Stimulated activated naive CD8-positive, alpha-beta T cell treated with anti-CD3 and anti-CD28 coated beads, Interleukin-15, amount 100 ng/mL, for 72 hours (primary cell): ENCODE results near the gene PPFIBP1.
A peak's percentile ranks its signal among the peaks of the same experiment; 100 is the strongest.
"Not testable (repeated sequence)": the region's sequence is repeated elsewhere in the genome, so short reads cannot be mapped to it uniquely, and the experiment has no call there.

Experiments
- ATAC-seq: fragments of 150-1000 bp; cut with Tn5 transposase; 2 replicates; pipeline ENCODE4 v1.10.0; 2021; ENCODE audit warnings: mild to moderate bottlenecking, moderate library complexity
- DNase-seq, 2 donors: peaks; one replicate each; pipeline ENCODE4 v3.0.0; 2021 to 2022
- H3K27ac Mint-ChIP-seq, 2 donors: one replicate each; pipeline ENCODE4 v1.8.0; 2022; ENCODE audit warnings: mild to moderate bottlenecking in 2 of 2, mixed read lengths in 2 of 2, moderate library complexity in 2 of 2
- H3K27me3 Mint-ChIP-seq: one replicate; pipeline ENCODE4 v1.8.0; 2022; ENCODE audit warnings: mixed read lengths
- H3K4me1 Mint-ChIP-seq: one replicate; pipeline ENCODE4 v1.8.0; 2022; ENCODE audit warnings: mild to moderate bottlenecking, mixed read lengths
- H3K4me3 Mint-ChIP-seq, 2 donors: one replicate each; pipeline ENCODE4 v1.8.0; 2022; ENCODE audit warnings: mild to moderate bottlenecking in 2 of 2, mixed read lengths in 2 of 2, moderate library complexity in 1 of 2
- H3K9me3 Mint-ChIP-seq, 2 donors: one replicate each; pipeline ENCODE4 v1.8.0; 2022; ENCODE audit warnings: mixed read lengths in 2 of 2

Gene PPFIBP1

GRCh38 chr12:27561535-27562350 is 37.7 kb downstream of the PPFIBP1 start:
- H3K4me1 Mint-ChIP-seq = peaks cover 8% of the 10 kb centered on the region
- no peak for ATAC-seq
- no peak for DNase-seq
- H3K27me3 Mint-ChIP-seq = peaks cover 8% of the 10 kb centered on the region
- no peak overlapping the region for H3K27ac Mint-ChIP-seq
- no peak overlapping the region for H3K4me3 Mint-ChIP-seq
- H3K9me3 Mint-ChIP-seq = no peaks in the 10 kb centered on the region

DNA sequence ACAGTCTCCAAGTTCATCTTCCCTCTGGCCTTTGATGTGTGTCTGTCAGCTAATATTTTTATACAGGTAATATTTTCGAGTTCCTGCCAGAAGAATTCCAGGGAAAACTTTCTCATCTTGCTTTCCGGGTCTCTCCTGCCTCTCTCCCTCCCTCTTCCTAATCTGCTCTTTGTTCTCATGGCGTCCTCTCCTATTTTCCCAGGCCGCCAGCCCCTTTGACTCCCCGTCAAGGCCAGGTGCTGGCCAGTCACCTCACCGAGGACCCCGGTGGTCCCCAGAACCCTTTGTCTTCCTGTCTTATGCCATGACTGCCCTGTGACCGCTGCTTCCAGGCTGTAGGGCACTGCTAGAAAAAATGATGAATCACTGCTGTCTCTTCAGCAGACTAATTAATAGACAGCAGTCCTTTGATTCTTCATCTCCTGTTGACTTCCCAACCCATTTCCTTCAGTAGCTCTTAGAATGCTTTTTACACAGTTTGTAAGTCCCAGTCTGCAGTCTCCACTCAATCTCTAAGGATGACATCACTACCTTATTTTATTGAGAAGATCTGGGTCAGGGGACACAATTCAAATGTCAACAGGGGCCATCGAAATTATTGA is 40.7 kb downstream of the PPFIBP1 start:
- Mint-ChIP-seq H3K27me3 (peaks cover 8% of the 10 kb centered on the region), H3K4me1 (peaks cover 8% of the 10 kb centered on the region), H3K27ac (no peak overlapping the region), H3K4me3 (no peak overlapping the region), H3K9me3 (no peaks in the 10 kb centered on the region)
- ATAC-seq (no peak), DNase-seq (no peak)

DNA sequence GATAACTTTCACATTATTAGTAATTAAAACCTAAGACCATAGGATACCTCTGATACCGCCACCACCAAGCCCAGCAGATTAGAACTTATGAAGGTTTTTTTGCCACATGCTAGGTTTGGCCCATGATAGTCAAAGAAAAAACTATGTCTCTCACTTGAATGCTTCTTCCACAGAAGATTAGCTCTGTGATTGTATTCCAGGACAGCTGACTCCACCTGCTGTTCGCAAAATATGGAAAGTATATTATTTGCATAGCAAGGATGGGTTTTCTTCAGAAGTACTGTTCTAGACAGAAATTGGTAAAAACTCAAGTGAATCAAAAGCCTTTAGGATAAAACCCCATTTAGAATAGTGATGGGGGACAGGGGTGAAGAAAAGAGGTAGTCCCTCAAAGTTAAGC is 42.2 kb downstream of the PPFIBP1 start:
- H3K27me3 Mint-ChIP-seq = peaks cover 8% of the 10 kb centered on the region
- no peaks in the 10 kb centered on the region for H3K9me3 Mint-ChIP-seq
- ATAC-seq (no peak), DNase-seq (no peak)
- no peak overlapping the region for H3K27ac Mint-ChIP-seq
- peaks cover 8% of the 10 kb centered on the region for H3K4me1 Mint-ChIP-seq
- H3K4me3 Mint-ChIP-seq = no peak overlapping the region

DNA sequence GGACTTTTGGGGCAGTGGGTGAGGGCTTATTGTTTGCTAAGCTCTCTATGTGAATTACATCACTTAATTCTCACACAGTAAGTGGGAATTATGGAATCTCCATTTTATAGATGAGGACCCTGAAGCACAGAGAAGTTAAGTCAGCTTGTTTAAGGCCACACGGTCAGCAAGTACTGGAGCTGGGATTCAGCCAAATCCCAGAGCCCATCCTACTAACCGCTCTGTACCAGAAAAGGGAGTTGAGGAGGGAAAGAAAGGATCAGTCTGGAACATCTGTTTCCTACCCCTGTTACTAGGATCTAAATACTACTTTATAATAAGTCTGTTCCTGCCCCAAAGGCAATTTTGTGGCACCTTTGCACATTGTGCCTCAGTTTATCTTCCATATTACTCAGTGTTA is 42.6 kb downstream of the PPFIBP1 start:
- H3K27me3 Mint-ChIP-seq = peaks cover 8% of the 10 kb centered on the region
- H3K9me3 Mint-ChIP-seq = no peaks in the 10 kb centered on the region
- DNase-seq (no peak), ATAC-seq (no peak)
- no peak overlapping the region for H3K4me3 Mint-ChIP-seq
- H3K4me1 Mint-ChIP-seq = peaks cover 8% of the 10 kb centered on the region
- H3K27ac Mint-ChIP-seq = no peak overlapping the region

- peaks cover 3% of the 10 kb centered on the region for H3K27me3 Mint-ChIP-seq
- no peak overlapping the region for H3K27ac Mint-ChIP-seq
- no peak overlapping the region for H3K4me3 Mint-ChIP-seq
- DNase-seq (peak in 1 of 2 donors; percentile 24), ATAC-seq (peak; percentile 97)
- peaks cover 9% of the 10 kb centered on the region for H3K4me1 Mint-ChIP-seq
- no peaks in the 10 kb centered on the region for H3K9me3 Mint-ChIP-seq
Measured at GRCh38 chr12:27571463-27571862, 47.5 kb downstream of the PPFIBP1 start.

- ATAC-seq = no peak
- H3K4me1 Mint-ChIP-seq = peaks cover 9% of the 10 kb centered on the region
- no peak for DNase-seq
- no peaks in the 10 kb centered on the region for H3K27me3 Mint-ChIP-seq
- no peak overlapping the region for H3K4me3 Mint-ChIP-seq
- no peak overlapping the region for H3K27ac Mint-ChIP-seq
- H3K9me3 Mint-ChIP-seq = no peaks in the 10 kb centered on the region
Measured at GRCh38 chr12:27572486-27573255, 48.7 kb downstream of the PPFIBP1 start.

- Mint-ChIP-seq H3K4me3 (no peak overlapping the region), H3K4me1 (peaks cover 9% of the 10 kb centered on the region), H3K27ac (no peak overlapping the region), H3K27me3 (no peaks in the 10 kb centered on the region), H3K9me3 (no peaks in the 10 kb centered on the region)
- DNase-seq (no peak), ATAC-seq (no peak)
Measured at GRCh38 chr12:27573972-27574371, 50.0 kb downstream of the PPFIBP1 start.

GRCh38 chr12:27575090-27575761 is 51.2 kb downstream of the PPFIBP1 start:
- peaks cover 14% of the 10 kb centered on the region for H3K4me1 Mint-ChIP-seq
- no peak for DNase-seq
- no peak for ATAC-seq
- H3K9me3 Mint-ChIP-seq = no peaks in the 10 kb centered on the region
- H3K4me3 Mint-ChIP-seq = no peak overlapping the region
- H3K27ac Mint-ChIP-seq = no peak overlapping the region
- no peaks in the 10 kb centered on the region for H3K27me3 Mint-ChIP-seq

- ATAC-seq = no peak
- no peak for DNase-seq
- Mint-ChIP-seq H3K4me3 (no peak overlapping the region), H3K9me3 (no peaks in the 10 kb centered on the region), H3K27ac (no peak overlapping the region), H3K27me3 (no peaks in the 10 kb centered on the region), H3K4me1 (peaks cover 14% of the 10 kb centered on the region)
Measured at GRCh38 chr12:27575762-27576118, 51.7 kb downstream of the PPFIBP1 start.

GRCh38 chr12:27576667-27577347 is 52.8 kb downstream of the PPFIBP1 start:
- Mint-ChIP-seq H3K4me1 (peaks cover 24% of the 10 kb centered on the region), H3K27ac (no peak overlapping the region), H3K4me3 (no peak overlapping the region), H3K27me3 (no peaks in the 10 kb centered on the region), H3K9me3 (no peaks in the 10 kb centered on the region)
- DNase-seq (no peak), ATAC-seq (no peak)

GRCh38 chr12:27577688-27578087 is 53.7 kb downstream of the PPFIBP1 start:
- H3K27ac Mint-ChIP-seq = no peak overlapping the region
- DNase-seq = no peak
- H3K4me3 Mint-ChIP-seq = no peak overlapping the region
- no peaks in the 10 kb centered on the region for H3K27me3 Mint-ChIP-seq
- H3K9me3 Mint-ChIP-seq = no peaks in the 10 kb centered on the region
- H3K4me1 Mint-ChIP-seq = peaks cover 29% of the 10 kb centered on the region
- no peak for ATAC-seq

DNA sequence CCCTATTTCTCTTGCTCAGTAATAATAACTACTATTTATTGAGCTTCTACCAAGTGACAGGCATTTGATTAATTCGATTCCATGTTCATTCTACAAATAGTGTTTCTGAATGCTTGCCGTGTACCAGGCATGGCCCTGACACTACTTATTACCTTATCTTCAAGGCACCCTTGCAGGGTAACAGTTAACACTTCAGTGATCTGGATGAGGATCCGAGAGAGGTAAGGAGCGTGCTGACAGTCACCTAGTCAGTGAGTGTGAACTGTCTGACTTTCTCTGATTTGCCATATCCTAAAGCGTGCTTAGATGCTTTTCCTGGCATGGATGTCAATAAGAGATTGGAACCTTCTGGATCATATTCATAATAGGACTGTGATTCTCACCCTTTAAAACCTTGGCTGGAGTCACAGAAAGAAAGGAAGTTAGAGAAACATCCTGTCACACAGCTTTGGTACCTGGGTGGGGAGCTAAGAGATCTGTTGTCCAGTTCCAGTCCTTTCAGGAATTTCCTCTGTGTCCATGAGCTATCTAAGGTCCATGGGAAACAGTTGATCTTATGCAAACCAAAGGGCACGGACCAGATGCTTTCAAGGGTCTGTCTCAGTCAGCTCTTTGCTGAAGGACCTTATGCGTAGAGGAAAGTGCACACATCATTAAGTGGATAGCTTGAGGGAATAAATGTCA is 54.8 kb downstream of the PPFIBP1 start:
- no peak for ATAC-seq
- H3K4me1 Mint-ChIP-seq = peaks cover 24% of the 10 kb centered on the region
- no peaks in the 10 kb centered on the region for H3K9me3 Mint-ChIP-seq
- DNase-seq = no peak
- no peaks in the 10 kb centered on the region for H3K27me3 Mint-ChIP-seq
- H3K27ac Mint-ChIP-seq = no peak overlapping the region
- no peak overlapping the region for H3K4me3 Mint-ChIP-seq

GRCh38 chr12:27580561-27581330 is 56.7 kb downstream of the PPFIBP1 start:
- H3K27ac Mint-ChIP-seq = no peak overlapping the region
- H3K9me3 Mint-ChIP-seq = no peaks in the 10 kb centered on the region
- H3K4me1 Mint-ChIP-seq = peaks cover 20% of the 10 kb centered on the region
- no peaks in the 10 kb centered on the region for H3K27me3 Mint-ChIP-seq
- no peak overlapping the region for H3K4me3 Mint-ChIP-seq
- ATAC-seq = peak; percentile 12
- DNase-seq = no peak

GRCh38 chr12:27581331-27581671 is 57.3 kb downstream of the PPFIBP1 start:
- H3K27me3 Mint-ChIP-seq, H3K9me3 Mint-ChIP-seq, H3K4me3 Mint-ChIP-seq, H3K27ac Mint-ChIP-seq, DNase-seq: not testable (repeated sequence)
- peaks cover 20% of the 10 kb centered on the region for H3K4me1 Mint-ChIP-seq
- peak; percentile 35 for ATAC-seq
